Right lobe of liver (tissue), 4 donors: ENCODE data around the gene DOCK2.

Source experiments
- POLR2A ChIP-seq: fragments of 450-650 bp; IDR thresholded peaks from one replicate; pipeline ENCODE4 v1.6.1; 2017; ENCODE audit warnings: antibody characterized with exemption, mild to moderate bottlenecking
- TF ChIP-seq, protein P1 (sequence below), 4 donors: fragments of 200-600 bp in 3 of 4; fragments of 450-650 bp in 1 of 4; IDR thresholded peaks; one replicate each; pipeline versions ENCODE4 v1.5.1 to v1.8.0; 2016 to 2022; ENCODE audit warnings: antibody characterized with exemption in 4 of 4, mild to moderate bottlenecking in 2 of 4
- donor health status: DM: no; HTN: no; CAD: no.
- donor health status: DM: no; HTN: no; CAD: no.
- donor health status: DM: no; HTN: yes; CAD: no.

DNA sequence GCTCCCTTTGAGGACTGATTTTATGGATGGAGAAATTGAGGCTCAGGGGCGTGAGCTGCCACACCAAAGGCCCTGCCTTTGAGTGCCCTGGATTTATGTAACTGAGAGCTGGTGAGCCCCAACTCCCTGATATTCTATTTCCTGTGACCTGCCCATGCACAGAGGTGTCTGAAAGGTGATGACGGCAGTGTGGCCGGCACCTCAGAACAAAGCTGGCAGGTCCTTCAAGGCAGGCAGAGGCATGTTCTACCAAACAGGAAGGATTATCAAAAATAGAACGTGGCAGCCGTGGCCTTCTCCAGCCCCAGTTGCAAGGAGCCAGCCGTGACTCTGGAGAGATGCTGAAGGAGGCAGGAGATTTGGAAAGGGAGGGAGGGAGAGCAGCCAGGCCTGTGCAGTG lies 307.0 kb downstream of the DOCK2 start:
- no peak for TF ChIP-seq POLR2A
- TF ChIP-seq, protein P1, sequence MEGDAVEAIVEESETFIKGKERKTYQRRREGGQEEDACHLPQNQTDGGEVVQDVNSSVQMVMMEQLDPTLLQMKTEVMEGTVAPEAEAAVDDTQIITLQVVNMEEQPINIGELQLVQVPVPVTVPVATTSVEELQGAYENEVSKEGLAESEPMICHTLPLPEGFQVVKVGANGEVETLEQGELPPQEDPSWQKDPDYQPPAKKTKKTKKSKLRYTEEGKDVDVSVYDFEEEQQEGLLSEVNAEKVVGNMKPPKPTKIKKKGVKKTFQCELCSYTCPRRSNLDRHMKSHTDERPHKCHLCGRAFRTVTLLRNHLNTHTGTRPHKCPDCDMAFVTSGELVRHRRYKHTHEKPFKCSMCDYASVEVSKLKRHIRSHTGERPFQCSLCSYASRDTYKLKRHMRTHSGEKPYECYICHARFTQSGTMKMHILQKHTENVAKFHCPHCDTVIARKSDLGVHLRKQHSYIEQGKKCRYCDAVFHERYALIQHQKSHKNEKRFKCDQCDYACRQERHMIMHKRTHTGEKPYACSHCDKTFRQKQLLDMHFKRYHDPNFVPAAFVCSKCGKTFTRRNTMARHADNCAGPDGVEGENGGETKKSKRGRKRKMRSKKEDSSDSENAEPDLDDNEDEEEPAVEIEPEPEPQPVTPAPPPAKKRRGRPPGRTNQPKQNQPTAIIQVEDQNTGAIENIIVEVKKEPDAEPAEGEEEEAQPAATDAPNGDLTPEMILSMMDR (IDR thresholded peaks at IDR 0.05), result no peak
